HG03196 (cell line): ENCODE measurements around the gene NOP53.
"Not testable (repeated sequence)": the region's sequence is repeated elsewhere in the genome, so short reads cannot be mapped to it uniquely, and the experiment has no call there.

Experiments
- ATAC-seq: cut with Tn5 transposase; IDR thresholded peaks from one replicate; pipeline ENCODE4 v1.9.1; 2021; ENCODE audit not compliant: unreplicated experiment

NOP53 gene

GRCh38 chr19:47745010-47745901, at the start of gene NOP53:
TSS of gene NOP53 (plus strand) at chr19:47745546. CDS start at chr19:47745560, 14 bp downstream.
- ATAC-seq, result peak; percentile 67

GRCh38 chr19:47696635-47697034, 48.7 kb upstream of the NOP53 start:
- no peak for ATAC-seq

- no peak for ATAC-seq
Measured at GRCh38 chr19:47697863-47698609, 47.3 kb upstream of the NOP53 start.

- ATAC-seq, result no peak
Measured at GRCh38 chr19:47698631-47699359, 46.6 kb upstream of the NOP53 start.

GRCh38 chr19:47699360-47699917, 45.9 kb upstream of the NOP53 start:
- ATAC-seq, result no peak

GRCh38 chr19:47700934-47701716, 44.2 kb upstream of the NOP53 start:
- no peak for ATAC-seq

- no peak for ATAC-seq
Measured at GRCh38 chr19:47701717-47702552, 43.4 kb upstream of the NOP53 start.

GRCh38 chr19:47702671-47703070, 42.7 kb upstream of the NOP53 start:
- no peak for ATAC-seq

GRCh38 chr19:47703301-47703700, 42.0 kb upstream of the NOP53 start:
- no peak for ATAC-seq

- no peak for ATAC-seq
Measured at GRCh38 chr19:47704024-47704423, 41.3 kb upstream of the NOP53 start.

- ATAC-seq, result no peak
Measured at GRCh38 chr19:47704656-47705055, 40.7 kb upstream of the NOP53 start.

- no peak for ATAC-seq
Measured at GRCh38 chr19:47707135-47707925, 38.0 kb upstream of the NOP53 start.

GRCh38 chr19:47711652-47712242, 33.6 kb upstream of the NOP53 start:
- no peak for ATAC-seq

- no peak for ATAC-seq
Measured at GRCh38 chr19:47713046-47714021, 32.0 kb upstream of the NOP53 start, which contains the start of gene EHD2. TSS of gene EHD2 (plus strand) at chr19:47713422. CDS start at chr19:47716613, 3,191 bp downstream.

- ATAC-seq, result no peak
Measured at GRCh38 chr19:47714339-47714738, 31.0 kb upstream of the NOP53 start.

GRCh38 chr19:47714855-47715254, 30.5 kb upstream of the NOP53 start:
- not testable (repeated sequence) for ATAC-seq
